GM21526 (cell line): Measurements from ENCODE around the gene SATB1.
"Not testable (repeated sequence)": the region's sequence is repeated elsewhere in the genome, so short reads cannot be mapped to it uniquely, and the experiment has no call there.

Experiments
- ATAC-seq: cut with Tn5 transposase; IDR thresholded peaks from one replicate; pipeline ENCODE4 v1.9.1; 2021; ENCODE audit warnings: moderate library complexity; ENCODE audit not compliant: unreplicated experiment, low FRiP score

The SATB1 gene

DNA sequence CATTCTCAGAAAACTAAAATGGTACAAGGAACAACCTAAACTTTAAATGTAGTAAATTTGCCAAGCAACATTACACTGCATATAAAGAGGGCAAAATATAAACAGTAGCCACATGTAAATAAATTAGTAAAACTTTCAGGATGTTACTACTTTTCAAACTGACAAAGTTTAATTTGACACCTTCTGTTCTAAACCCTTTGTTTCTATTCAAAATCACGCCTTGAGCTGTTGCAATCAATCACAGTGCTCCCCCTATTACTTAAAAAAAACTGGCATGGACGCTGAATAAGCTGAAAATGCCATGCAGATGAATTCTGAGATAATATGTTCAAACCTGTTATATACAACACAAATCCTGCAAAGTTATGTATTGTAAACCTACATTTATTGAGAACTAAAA is 69.3 kb downstream of the SATB1 start:
- ATAC-seq, result no peak

DNA sequence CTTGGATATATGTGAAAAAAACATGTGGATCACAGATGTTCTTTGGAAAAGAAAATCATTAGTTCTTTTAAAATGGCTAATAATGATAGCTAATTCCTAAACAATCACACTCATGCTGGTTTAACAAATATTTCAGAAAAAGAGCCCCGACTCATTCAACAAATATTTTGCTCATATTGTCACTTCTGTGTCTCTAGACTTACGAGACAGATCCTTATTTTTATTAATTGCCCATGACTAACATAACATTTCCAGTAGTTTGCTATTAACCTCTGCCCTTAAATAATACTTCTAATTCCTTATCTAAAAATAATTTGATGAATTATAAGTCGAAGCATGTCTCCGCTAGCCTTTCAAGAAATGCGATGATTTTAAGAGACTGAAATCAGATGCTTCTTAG is 70.4 kb downstream of the SATB1 start:
- no peak for ATAC-seq

- ATAC-seq, result no peak
These were observed 73.1 kb downstream of the SATB1 start for GRCh38 chr3:18351823-18352744.

DNA sequence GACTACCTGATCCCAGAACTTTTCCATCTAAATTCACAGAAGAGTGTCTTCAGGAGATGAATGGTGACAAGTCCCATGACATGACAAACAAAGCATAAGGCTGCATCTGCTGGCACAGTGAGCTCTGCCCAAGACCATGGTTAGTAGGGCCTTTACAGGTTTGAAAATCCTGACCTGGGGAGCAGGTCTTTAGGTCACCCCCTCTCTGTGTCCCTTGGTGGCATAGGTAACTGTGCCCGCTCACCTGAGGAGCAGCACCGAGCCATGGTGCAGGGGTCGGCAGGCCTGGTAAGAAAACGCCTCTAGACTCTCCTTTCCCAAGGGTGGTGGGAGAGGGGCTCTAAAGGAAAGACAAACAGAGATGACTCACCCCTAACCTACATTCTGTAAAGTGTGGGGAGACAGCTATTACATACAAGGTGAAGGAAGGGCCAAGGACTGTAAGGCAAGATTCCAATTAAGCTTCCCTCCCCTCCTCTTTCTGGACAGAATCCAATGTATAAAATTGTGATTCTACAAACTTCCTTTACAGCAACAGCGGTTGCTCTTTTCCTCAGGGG is 74.0 kb downstream of the SATB1 start:
- ATAC-seq, result no peak

- no peak for ATAC-seq
These were observed 75.8 kb downstream of the SATB1 start for GRCh38 chr3:18349197-18349798.

DNA sequence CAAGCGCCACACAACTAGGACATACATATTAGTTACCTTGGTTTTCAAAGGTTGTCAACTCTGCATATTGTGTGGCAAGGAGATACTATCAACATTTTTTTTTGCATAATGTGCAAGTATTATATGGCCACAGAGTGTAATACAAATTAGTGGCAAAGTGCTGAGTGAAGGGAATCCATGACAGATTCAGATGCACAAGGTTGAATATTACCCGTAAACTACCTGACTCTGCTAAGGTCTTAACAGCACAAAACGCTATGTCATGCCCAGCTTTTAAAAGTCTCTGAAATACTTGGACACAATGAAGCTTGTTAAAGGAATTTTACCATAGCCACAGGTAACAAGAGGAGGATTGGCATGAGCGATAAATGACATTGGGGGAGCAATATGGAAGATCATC is 79.0 kb downstream of the SATB1 start:
- no peak for ATAC-seq

GRCh38 chr3:18345015-18345367 is 80.1 kb downstream of the SATB1 start:
- no peak for ATAC-seq

DNA sequence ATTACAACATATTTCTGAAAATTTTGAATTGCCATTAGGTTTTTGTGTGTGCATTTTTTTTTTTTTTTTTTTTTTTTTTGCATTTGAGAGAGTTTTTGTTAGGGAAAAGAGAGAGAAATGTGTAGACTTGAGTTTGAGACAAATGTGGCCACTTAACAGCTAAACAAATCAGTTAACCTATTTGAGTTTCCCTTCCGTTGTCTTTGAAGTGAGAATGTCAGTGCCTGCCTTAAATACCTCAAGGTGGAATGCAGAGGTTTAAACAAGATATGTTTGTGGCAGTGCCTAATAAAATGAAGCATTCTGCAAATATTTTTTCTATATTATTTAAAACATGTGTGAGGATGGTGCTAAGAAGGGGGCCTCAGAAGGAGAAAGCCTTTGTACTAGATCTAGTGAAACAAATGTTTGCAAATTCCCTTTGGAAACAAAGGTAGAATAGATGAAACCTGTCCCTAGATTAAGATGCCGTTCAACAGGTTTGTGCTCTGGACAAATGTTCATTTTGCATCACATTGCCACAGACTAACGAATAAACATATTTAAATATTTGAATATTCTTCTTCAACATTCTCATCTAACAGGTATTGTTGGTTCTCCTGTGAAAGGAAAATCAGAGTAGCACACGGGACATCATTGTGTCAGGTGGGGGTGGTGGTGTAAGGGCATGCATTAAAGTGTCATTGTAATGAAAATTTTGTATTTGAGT is 80.7 kb downstream of the SATB1 start:
- no peak for ATAC-seq

DNA sequence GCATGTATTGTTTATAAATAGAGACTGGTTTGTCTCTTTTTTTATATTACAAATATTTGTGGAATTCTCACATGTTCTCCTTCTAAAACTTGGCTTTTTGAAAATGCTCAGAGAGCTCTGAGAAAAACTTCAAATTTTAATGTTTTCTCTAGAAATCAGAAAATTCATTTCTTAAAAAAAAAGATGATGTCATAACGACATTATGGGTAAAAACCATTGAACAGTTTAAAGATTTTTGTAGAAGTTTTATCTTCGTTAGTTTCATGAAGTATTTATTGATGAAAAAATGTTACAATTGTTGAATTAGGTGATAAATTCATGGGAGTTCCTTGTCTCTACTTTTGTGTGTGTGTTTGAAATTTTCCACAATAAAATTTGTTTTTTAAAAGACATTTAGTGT is 81.3 kb downstream of the SATB1 start:
- no peak for ATAC-seq

DNA sequence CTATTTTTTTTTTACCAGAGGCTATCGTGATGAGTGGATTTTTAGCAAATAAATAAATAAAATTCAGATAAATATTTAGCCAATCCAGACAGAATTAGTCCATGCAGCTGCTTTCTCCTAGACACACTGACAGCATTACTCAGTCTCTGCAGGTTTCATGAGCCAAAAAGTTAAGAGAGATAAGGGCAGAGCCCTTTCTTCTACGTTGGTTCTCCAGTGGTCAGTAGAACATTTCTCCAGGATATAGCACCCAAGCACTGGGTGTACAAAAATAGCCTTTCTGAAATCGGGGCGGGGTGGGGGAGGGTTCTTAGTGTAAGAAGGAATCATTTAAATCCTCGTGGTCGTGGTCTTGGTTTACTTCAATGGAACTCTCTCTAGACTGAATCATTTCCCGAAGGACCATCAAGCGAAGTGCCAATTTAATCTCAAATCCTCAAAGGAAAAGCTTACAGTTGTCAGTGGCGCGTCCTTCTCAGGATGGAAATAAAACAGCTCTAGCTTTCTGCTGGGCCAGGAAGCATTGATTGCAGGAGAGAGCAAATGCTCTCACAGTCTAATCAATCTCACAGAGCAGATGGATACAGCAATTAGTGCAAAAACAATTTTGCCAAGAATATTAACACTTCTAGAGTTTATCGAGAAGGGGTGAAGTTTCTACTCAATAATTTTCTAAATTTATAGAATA is 86.2 kb downstream of the SATB1 start:
- ATAC-seq, result no peak

DNA sequence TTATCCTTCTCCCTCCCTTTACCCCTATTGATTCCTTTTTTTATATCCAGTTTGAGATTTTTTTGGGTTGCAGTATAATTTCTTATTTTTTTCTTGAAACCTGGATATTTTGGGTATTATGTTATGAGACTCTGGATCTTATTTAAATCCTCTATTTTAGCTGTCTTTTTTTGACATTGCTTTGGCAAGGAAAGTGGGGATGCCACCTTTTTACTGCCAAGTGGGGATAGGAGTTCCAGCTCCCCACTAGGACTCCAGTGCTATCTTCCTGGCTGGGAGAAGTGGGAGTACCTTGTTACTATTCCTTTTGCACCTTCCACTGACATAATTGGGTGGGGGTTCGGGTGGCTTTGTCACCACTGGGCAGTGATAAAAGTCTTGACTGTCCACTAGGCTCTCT is 87.9 kb downstream of the SATB1 start:
- no peak for ATAC-seq

DNA sequence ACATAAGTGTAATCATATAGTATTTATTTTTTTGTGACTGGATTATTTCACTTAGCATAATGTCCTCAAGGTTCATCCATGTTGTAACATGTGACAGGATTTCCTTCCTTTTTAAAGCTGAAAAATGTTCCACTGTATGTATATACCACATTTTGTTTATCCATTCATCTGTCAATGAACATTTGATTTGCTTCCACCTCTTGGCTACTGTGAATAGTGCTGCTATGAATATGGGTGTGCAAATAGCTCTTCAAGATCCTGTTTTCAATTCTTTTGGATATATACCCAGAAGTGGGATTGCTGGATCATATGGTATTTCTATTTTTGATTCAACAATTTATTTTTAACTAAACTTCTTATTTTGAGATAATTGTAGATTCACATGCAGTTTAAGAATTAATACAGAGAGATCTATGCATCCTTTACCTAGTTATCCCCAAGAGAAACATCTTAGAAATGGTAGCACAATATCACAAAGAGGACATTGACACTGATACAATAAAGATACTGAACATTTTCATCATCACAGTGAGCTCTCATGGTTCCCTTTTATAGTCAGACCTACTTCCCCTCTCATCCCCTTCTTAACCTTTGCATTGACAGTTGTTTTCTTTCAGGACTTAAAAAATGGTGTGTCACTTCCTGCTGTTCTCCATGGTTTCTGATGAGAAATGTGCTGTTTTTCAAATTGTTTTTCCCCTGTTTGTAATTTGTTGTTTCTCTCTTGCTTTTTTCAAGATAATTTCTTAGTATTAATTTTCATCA is 90.1 kb downstream of the SATB1 start:
- ATAC-seq, result no peak

DNA sequence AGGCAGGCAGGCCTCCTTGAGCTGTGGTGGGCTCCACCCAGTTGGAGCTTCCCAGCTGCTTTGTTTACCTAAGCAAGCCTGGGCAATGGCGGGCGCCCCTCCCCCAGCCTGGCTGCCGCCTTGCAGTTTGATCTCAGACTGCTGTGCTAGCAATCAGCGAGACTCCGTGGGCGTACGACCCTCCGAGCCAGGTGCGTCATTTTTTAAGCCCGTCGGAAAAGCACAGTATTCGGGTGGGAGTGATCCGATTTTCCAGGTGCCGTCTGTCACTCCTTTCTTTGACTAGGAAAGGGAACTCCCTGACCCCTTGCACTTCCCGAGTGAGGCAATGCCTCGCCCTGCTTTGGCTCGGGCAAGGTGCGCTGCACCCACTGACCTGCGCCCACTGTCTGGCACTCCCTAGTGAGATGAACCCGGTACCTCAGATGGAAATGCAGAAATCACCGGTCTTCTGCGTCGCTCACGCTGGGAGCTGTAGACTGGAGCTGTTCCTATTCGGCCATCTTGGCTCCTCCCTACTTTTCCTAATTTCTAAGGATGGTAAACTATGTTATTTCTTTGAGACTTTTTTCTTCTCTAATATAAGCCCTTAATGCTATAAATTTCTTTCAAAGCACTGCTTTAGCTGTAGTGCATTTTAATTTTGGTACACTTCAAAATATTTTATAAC is 94.2 kb downstream of the SATB1 start:
- not testable (repeated sequence) for ATAC-seq

GRCh38 chr3:18308096-18308650 is 117.0 kb downstream of the SATB1 start:
- no peak for ATAC-seq

DNA sequence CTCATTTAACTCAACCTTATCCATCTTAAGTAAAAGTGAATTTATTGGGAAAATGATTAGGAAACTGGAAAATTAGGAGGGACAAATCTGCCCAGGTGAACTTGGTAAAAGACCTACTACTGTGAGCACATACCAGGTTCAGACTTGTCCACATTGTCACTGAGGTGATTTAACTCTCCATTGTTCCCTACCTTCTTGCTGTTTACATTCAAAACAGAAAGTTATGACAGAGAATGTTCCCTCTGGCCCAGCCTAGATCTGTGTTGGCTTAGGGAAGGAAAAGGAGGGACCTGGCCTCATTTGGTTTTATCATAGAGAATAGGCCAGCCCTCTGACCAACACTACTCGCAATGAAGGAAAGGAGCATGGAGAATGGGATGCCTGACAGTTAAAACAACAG is 117.6 kb downstream of the SATB1 start:
- no peak for ATAC-seq

DNA sequence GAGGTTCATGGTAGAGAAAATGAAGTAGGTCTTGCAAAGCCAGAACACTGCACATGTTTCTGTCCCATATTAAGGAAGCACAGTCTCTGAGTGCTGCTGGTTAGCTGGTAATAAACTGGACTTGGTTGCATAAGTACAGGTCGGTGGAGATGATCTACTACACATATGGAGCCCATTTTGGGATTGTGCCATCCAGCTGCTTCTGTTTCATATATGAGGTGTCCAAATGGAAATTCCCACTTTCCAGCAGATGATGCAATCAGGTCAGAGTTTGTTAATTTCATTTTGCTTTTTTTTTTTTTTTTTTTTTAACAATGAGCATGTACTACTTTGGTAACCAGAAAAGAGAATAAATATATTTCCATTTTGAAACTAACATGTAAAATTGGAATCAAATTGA is 122.6 kb downstream of the SATB1 start:
- no peak for ATAC-seq

- ATAC-seq, result no peak
These were observed 123.4 kb downstream of the SATB1 start for GRCh38 chr3:18301781-18302180.

GRCh38 chr3:18300916-18301315 is 124.2 kb downstream of the SATB1 start:
- no peak for ATAC-seq

GRCh38 chr3:18297126-18297525 is 128.0 kb downstream of the SATB1 start:
- no peak for ATAC-seq
